GM20000 (cell line): ENCODE measurements around the gene MAD1L1.

Experiments used
- DNase-seq: peaks from one replicate; pipeline ENCODE4 v3.0.0; 2012; ENCODE audit warnings: low spot score
- CTCF ChIP-seq: IDR thresholded peaks from 2 replicates; pipeline ENCODE4 v1.5.1; 2012; ENCODE audit warnings: mild to moderate bottlenecking, control low read depth; ENCODE audit errors: extremely low read depth, missing control alignments

MAD1L1 gene

GRCh38 chr7:2170576-2171521 is 61.9 kb downstream of the MAD1L1 start:
- peak; percentile 23 for DNase-seq
- no peak for TF ChIP-seq CTCF

GRCh38 chr7:2169923-2170575 is 62.7 kb downstream of the MAD1L1 start:
- TF ChIP-seq CTCF: no peak
- no peak for DNase-seq

GRCh38 chr7:2168615-2169311 is 64.0 kb downstream of the MAD1L1 start:
- DNase-seq: no peak
- TF ChIP-seq CTCF: no peak

GRCh38 chr7:2166625-2167280 is 66.0 kb downstream of the MAD1L1 start:
- peak; percentile 19 for DNase-seq
- no peak for TF ChIP-seq CTCF

- peak; percentile 92 for DNase-seq
- no peak for TF ChIP-seq CTCF
Observed at GRCh38 chr7:2165610-2166594, 66.8 kb downstream of the MAD1L1 start.

GRCh38 chr7:2165239-2165609 is 67.5 kb downstream of the MAD1L1 start:
- no peak for TF ChIP-seq CTCF
- no peak for DNase-seq
